GM21737 (cell line): ENCODE measurements around the gene IL6.
"Not testable (repeated sequence)": the region's sequence is repeated elsewhere in the genome, so short reads cannot be mapped to it uniquely, and the experiment has no call there.

ENCODE experiments used
- ATAC-seq: cut with Tn5 transposase; IDR thresholded peaks from one replicate; pipeline ENCODE4 v1.9.1; 2021; ENCODE audit warnings: mild to moderate bottlenecking, moderate library complexity; ENCODE audit not compliant: unreplicated experiment

IL6 gene

DNA sequence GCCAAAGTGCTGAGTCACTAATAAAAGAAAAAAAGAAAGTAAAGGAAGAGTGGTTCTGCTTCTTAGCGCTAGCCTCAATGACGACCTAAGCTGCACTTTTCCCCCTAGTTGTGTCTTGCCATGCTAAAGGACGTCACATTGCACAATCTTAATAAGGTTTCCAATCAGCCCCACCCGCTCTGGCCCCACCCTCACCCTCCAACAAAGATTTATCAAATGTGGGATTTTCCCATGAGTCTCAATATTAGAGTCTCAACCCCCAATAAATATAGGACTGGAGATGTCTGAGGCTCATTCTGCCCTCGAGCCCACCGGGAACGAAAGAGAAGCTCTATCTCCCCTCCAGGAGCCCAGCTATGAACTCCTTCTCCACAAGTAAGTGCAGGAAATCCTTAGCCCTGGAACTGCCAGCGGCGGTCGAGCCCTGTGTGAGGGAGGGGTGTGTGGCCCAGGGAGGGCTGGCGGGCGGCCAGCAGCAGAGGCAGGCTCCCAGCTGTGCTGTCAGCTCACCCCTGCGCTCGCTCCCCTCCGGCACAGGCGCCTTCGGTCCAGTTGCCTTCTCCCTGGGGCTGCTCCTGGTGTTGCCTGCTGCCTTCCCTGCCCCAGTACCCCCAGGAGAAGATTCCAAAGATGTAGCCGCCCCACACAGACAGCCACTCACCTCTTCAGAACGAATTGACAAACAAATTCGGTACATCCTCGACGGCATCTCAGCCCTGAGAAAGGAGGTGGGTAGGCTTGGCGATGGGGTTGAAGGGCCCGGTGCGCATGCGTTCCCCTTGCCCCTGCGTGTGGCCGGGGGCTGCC lies at the start of gene IL6:
IL6 (plus strand) TSS at position 294 of the 807 bp plus-strand sequence; CDS start at position 357, 63 bp downstream.
- no peak for ATAC-seq

GRCh38 chr7:22677263-22677662 lies 49.7 kb upstream of the IL6 start:
- ATAC-seq, result not testable (repeated sequence)

GRCh38 chr7:22677680-22678079 lies 49.3 kb upstream of the IL6 start:
- ATAC-seq, result no peak

GRCh38 chr7:22680482-22680911 lies 46.5 kb upstream of the IL6 start:
- no peak for ATAC-seq

- ATAC-seq, result no peak
These were observed 45.7 kb upstream of the IL6 start for GRCh38 chr7:22681312-22681711.

DNA sequence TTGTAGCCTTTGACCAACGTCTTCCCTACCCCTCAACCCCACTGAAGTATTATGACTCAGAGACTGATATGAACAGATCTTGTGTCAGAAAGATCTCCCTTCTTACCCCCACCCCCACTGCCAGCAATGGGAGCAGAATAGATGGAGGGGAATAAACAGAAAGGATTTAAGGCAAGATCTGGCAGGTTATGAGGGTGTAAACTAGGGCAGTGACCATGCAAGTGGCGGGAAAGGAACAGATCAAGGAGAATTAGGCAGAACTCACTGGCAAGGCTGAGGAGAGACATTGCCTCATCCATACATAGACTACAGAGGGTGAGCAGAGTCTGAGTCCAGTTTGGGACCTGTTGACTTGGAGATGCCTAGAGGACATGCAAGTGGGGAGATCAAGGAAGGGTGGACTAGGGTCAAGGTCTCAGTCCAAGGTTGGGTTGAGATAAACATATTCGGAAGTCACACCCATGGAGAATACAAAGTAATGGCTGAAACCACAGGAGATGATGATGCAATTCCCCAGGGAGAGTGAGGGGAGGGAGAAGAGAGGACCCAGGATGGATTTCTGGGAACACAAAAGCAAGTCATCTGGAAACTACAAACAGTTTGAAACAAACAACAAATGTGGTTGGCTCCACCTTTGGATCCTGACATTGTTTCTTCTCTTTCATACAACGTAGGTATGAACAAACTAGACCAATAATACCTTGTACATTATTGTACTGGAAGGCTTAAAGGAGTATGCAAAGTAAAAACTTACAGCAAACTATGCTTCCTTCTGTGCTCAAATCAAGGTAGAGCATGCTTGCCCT lies 44.9 kb upstream of the IL6 start:
- no peak for ATAC-seq

- ATAC-seq, result no peak
These were observed 43.6 kb upstream of the IL6 start for GRCh38 chr7:22683379-22683778.

DNA sequence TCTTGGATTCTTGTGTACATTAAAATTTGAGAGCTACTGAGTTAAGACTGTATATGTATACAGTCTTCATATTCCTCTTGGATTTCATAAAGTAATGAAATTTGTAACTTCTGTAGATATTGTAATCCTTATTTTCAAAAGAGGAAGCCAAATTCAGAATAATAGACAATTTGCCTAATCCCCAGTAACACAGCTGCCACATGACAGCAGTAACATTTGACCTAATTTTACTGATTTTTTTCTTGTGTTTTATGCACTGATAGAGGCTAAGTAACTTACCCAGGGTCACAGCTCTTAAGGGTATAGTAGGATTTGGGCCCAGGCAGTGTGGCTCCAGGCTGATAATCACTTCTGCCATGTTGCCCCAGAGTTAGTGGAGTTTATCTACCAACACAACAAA lies 40.4 kb upstream of the IL6 start:
- no peak for ATAC-seq

- ATAC-seq, result no peak
These were observed 38.9 kb upstream of the IL6 start for GRCh38 chr7:22688084-22688483.

DNA sequence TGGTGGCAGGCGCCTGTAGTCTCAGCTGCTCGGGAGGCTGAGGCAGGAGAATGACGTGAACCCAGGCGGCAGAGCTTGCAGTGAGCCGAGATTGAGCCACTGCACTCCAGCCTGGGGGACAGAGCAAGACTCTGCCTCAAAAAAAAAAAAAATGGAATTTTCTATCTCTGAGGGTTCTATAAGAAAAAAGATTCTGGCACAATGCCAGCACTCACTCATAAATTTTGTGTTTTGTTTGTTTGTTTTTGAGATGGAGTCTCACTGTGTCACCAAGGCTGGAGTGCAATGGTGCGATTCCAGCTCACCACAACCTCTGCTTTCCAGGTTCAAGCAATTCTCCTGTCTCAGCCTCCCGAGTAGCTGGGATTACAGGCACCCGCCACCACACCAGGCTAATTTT lies 38.1 kb upstream of the IL6 start:
- not testable (repeated sequence) for ATAC-seq

- peak; percentile 40 for ATAC-seq
These were observed 32.3 kb upstream of the IL6 start for GRCh38 chr7:22694597-22695207.

- ATAC-seq, result no peak
These were observed 31.4 kb upstream of the IL6 start for GRCh38 chr7:22695476-22696132.

GRCh38 chr7:22696541-22697228 lies 30.3 kb upstream of the IL6 start:
- ATAC-seq, result no peak

DNA sequence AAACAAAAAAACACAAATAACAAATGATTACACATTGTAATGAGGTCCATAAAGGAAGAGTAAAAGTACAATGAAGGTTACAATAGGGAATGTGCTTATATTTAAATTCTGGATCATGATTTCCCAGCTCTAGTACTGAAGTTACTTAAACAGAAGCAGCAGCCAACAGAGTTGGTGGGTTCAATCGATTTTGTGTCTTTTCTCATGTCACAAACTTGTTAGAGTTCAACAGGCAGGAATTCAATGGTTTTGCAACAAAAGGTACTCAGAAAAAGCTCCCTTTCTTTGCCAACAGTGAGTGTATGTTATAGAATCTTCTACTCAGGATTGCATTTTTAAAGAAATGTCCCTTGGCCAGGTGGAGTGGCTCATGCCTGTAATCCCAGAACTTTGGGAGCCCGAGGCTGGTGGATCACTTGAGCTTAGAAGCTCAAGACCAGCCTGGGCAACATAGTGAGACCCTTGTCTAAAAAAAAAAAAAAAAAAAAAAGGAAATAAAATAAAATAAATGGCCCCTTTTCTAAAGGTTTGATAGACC lies 29.6 kb upstream of the IL6 start:
- ATAC-seq, result no peak

DNA sequence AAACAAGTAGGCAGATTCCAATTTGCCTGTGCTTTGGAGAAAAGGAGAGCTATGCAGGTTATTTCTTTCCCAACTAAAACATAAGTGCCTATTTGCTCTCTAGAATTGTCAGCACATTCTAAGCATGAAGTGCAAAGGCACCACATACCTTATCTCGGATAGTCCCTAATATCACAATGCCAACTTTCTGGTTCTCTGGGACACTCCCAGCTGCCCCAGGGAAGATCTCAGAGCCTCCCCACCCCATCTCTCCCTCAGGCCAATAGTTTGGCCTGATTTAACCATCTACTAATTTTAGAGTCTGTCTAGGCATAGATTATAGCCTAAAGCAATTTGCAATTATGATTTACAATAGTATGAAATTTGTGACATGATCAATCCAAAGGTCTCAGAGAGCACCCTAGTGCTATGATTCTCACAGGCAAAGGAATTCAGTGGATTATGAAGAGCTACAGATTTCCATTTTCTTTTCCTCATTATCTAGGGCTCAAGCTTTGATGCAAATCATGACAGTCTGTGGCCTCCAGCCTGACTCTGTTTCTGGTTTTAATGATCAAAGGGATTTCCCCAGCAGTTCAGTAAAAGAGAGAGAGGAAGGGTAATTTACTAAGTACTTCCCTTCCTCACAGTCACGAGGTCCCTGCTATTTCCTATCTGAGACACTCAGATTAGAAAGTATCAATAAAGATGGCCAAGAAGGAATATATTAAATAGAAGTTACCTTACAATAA lies 29.0 kb upstream of the IL6 start:
- peak; percentile 70 for ATAC-seq

DNA sequence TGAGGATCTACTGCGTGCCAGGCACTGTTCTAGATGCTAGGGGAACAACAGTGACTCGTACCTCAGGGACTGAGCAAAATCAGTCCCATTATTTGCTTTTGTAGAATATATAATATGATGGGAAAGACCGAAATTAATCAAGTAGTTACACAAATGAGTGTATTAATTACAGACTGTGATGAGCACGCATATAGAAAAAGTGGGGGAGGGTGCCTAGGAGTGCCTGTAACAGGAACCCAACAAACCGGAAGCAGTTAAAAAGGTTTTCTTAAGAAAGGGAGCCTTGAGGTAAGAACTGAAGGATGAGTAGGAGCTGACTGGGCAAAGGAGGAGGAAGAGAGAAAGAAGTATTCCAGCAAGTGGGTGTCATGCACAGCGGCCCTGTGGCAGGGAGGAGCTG lies 28.2 kb upstream of the IL6 start:
- ATAC-seq, result no peak

DNA sequence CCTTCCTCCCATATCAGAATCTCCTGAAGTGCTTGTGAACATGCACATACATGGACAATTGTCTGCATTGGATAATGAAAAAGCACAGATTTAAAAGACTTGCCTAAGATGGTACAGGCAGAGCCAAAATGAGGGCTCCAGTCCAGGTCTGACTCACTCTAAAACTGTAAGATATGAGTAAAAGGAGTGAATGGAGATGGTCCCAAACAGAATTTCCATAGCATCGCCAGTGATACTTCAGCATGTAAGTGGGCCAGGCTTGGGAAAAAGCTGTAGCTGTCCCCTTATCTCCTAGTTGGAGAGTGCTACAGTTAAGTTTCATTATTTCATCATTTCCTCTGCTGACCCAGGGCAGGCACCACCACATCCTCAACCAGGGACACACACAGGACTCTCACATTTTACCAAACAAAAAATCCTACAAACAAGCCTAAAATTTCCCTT lies 26.4 kb upstream of the IL6 start:
- ATAC-seq, result no peak

- no peak for ATAC-seq
These were observed 24.5 kb upstream of the IL6 start for GRCh38 chr7:22702516-22702915.

GRCh38 chr7:22703107-22703855 lies 23.7 kb upstream of the IL6 start:
- ATAC-seq, result not testable (repeated sequence)
